Measurements from ENCODE around the gene B4GALNT3.

GRCh38 chr12:556498-556897 lies 96.8 kb downstream of the B4GALNT3 start:
- TF ChIP-seq RFX5 (IDR thresholded peaks at IDR 0.05; ENCODE audit: low read depth, low read length) (no peak), ATF2 (IDR thresholded peaks at IDR 0.05; ENCODE audit: low read length) (no peak), POLR2A (IDR thresholded peaks at IDR 0.05; ENCODE audit: low read depth, low read length) (no peak), GABPA (IDR thresholded peaks at IDR 0.05; ENCODE audit: low read depth) (no peak), ZNF217 (IDR thresholded peaks at IDR 0.05) (no peak), STAT1 (conservative IDR thresholded peaks at IDR 0.05) (no peak), CBX5 (IDR thresholded peaks at IDR 0.05; ENCODE audit: low read depth) (no peak)
- TF ChIP-seq, protein P1, sequence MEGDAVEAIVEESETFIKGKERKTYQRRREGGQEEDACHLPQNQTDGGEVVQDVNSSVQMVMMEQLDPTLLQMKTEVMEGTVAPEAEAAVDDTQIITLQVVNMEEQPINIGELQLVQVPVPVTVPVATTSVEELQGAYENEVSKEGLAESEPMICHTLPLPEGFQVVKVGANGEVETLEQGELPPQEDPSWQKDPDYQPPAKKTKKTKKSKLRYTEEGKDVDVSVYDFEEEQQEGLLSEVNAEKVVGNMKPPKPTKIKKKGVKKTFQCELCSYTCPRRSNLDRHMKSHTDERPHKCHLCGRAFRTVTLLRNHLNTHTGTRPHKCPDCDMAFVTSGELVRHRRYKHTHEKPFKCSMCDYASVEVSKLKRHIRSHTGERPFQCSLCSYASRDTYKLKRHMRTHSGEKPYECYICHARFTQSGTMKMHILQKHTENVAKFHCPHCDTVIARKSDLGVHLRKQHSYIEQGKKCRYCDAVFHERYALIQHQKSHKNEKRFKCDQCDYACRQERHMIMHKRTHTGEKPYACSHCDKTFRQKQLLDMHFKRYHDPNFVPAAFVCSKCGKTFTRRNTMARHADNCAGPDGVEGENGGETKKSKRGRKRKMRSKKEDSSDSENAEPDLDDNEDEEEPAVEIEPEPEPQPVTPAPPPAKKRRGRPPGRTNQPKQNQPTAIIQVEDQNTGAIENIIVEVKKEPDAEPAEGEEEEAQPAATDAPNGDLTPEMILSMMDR (IDR thresholded peaks at IDR 0.05 in 2 of 3, conservative IDR thresholded peaks at IDR 0.05 in 1 of 3; ENCODE audit: control insufficient read depth in 2 of 3, extremely low read depth in 1 of 3, insufficient read depth in 1 of 3, low read depth in 3 of 3, low read length in 3 of 3), result no peak

All from GM12878 (cell line).